ENCODE data around the gene ACSBG1.

DNA sequence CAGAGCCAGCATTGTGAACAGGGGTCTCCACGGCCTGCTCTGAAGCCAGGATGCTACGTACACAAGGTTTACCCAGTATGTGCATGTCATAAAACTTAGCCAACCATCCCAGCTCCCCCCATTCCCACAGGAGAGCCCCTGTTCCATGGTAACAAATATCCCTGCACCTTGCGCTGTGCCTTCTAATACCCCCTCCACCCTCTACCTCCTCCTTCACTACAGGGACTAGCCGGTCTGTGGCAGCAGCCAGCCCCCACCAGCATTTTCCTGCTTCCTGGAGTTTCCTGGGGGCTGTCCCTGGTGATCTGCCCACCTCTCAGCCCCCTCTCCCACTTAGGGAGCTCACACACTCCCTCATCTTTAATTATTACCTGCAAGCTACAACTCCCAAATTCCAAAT lies 20.4 kb downstream of the ACSBG1 start:
- no peak for TF ChIP-seq POLR2AphosphoS5 (IDR thresholded peaks at IDR 0.05; ENCODE audit: low read depth, low read length)
- no peak for TF ChIP-seq TAF1 (IDR thresholded peaks at IDR 0.05; ENCODE audit: borderline replicate concordance, low read depth, low read length)
- no peak for TF ChIP-seq POLR2A (IDR thresholded peaks at IDR 0.05; ENCODE audit: low read depth, low read length)

Measured in GM12892 (cell line).